ENCODE measurements around the gene TMEM164. TPM values are rescaled to one million over a fixed set of nuclear protein-coding genes. Genes with fewer than 3 reads are reported as not detected.

TMEM164 gene
- polyA plus RNA-seq, 1 donor (not counting 4 experiments of a cell fraction or from before 2014, with no cell fraction given), result 15.3 TPM

DNA sequence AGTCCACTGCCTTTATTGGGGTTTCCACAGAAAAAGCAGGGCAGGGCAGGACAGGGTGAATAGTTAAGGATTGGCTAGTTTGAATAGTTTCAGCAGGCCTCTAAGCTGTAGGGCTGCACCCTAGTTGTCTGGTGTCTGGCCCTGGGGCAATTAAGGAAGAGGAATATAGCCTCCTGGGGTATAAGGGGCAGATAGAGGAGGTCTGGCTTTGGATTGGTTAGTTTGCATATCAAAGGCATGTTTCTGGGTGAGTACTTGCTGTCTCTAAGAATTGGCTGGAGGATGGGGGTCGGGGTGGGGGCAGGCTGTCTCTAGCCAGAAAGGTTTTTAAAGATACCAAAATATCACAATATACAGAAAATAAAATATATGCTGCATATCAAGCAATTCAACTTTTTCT, 100.4 kb downstream of the TMEM164 start:
- no peaks in the 10 kb centered on the region for H3K9me3 ChIP-seq (ENCODE audit: control insufficient read depth, low read depth, low read length)
- H3K79me2 ChIP-seq (ENCODE audit: control insufficient read depth, insufficient read depth, low read length), result no peaks in the 10 kb centered on the region
- dilution Hi-C loops (cut with MboI; ENCODE audit: extremely low pct_ligation_motif_present, low sequenced_read_pairs), result no loop called here
- H3K27me3 ChIP-seq (ENCODE audit: control insufficient read depth, extremely low read depth, insufficient read depth, low read length), result no peaks in the 10 kb centered on the region
- no peak overlapping the region for H3K4me3 ChIP-seq (ENCODE audit: control insufficient read depth in 2 of 3, extremely low read depth in 1 of 3, insufficient read depth in 2 of 3, low read depth in 1 of 3, low read length in 3 of 3)
- DNase-seq (ENCODE audit: low read depth, low spot score) (no peak), FAIRE-seq (no peak)
- TF ChIP-seq EZH2 (IDR thresholded peaks at IDR 0.05; ENCODE audit: low read length), result no peak
- no peaks in the 10 kb centered on the region for H3K36me3 ChIP-seq (ENCODE audit: control insufficient read depth in 2 of 2, extremely low read depth in 1 of 2, insufficient read depth in 2 of 2, low read length in 2 of 2)
- no peak overlapping the region for H3K9ac ChIP-seq (ENCODE audit: control insufficient read depth, extremely low read depth, insufficient read depth, low read length)
- no peak overlapping the region for H2AFZ ChIP-seq (ENCODE audit: control insufficient read depth, low read length)
- H4K20me1 ChIP-seq (ENCODE audit: control insufficient read depth, extremely low read depth, insufficient read depth, low read length), result no peaks in the 10 kb centered on the region
- H3K27ac ChIP-seq (ENCODE audit: control insufficient read depth, insufficient read depth, low read length), result no peak overlapping the region
- no peaks in the 10 kb centered on the region for H3K4me1 ChIP-seq (ENCODE audit: control insufficient read depth, extremely low read depth, insufficient read depth, low read length)
- H3K4me2 ChIP-seq (ENCODE audit: control insufficient read depth, extremely low read depth, insufficient read depth, low read depth, low read length), result no peak overlapping the region
- no peaks in the 10 kb centered on the region for H3K9me1 ChIP-seq (ENCODE audit: control insufficient read depth, extremely low read depth, insufficient read depth, low read length)

DNA sequence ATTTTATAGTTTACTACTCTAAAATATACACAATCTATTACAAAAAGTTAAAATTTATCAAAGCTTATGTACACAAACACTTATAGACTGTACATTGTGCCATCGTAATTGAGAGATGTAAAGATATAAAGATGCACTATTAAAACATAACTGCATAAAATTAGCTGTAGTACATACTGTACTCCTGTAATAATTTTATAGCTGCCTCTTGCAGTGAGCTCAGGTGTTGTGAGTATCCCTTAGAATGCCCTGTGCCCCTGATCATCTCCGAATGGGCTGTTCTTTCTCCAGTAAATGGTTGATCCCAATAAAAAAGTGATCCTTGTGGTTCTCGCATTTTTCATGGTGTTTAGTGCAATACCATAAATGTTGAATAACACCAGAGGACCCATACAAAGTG, 101.2 kb downstream of the TMEM164 start:
- H3K9me3 ChIP-seq (ENCODE audit: control insufficient read depth, low read depth, low read length), result no peaks in the 10 kb centered on the region

More for the DNA sequence above, 101.2 kb downstream of the TMEM164 start:
- dilution Hi-C loops (cut with MboI; ENCODE audit: extremely low pct_ligation_motif_present, low sequenced_read_pairs), result no loop called here
- Histone ChIP-seq H3K4me1 (ENCODE audit: control insufficient read depth, extremely low read depth, insufficient read depth, low read length) (no peaks in the 10 kb centered on the region), H3K4me2 (ENCODE audit: control insufficient read depth, extremely low read depth, insufficient read depth, low read depth, low read length) (no peak overlapping the region), H3K27me3 (ENCODE audit: control insufficient read depth, extremely low read depth, insufficient read depth, low read length) (no peaks in the 10 kb centered on the region), H3K9me1 (ENCODE audit: control insufficient read depth, extremely low read depth, insufficient read depth, low read length) (no peaks in the 10 kb centered on the region), H3K4me3 (ENCODE audit: control insufficient read depth in 2 of 3, extremely low read depth in 1 of 3, insufficient read depth in 2 of 3, low read depth in 1 of 3, low read length in 3 of 3) (no peak overlapping the region), H2AFZ (ENCODE audit: control insufficient read depth, low read length) (no peak overlapping the region), H3K27ac (ENCODE audit: control insufficient read depth, insufficient read depth, low read length) (no peak overlapping the region), H3K9ac (ENCODE audit: control insufficient read depth, extremely low read depth, insufficient read depth, low read length) (no peak overlapping the region), H3K36me3 (ENCODE audit: control insufficient read depth in 2 of 2, extremely low read depth in 1 of 2, insufficient read depth in 2 of 2, low read length in 2 of 2) (no peaks in the 10 kb centered on the region), H3K79me2 (ENCODE audit: control insufficient read depth, insufficient read depth, low read length) (no peaks in the 10 kb centered on the region), H4K20me1 (ENCODE audit: control insufficient read depth, extremely low read depth, insufficient read depth, low read length) (no peaks in the 10 kb centered on the region)
- no peak for FAIRE-seq
- TF ChIP-seq, protein P1, sequence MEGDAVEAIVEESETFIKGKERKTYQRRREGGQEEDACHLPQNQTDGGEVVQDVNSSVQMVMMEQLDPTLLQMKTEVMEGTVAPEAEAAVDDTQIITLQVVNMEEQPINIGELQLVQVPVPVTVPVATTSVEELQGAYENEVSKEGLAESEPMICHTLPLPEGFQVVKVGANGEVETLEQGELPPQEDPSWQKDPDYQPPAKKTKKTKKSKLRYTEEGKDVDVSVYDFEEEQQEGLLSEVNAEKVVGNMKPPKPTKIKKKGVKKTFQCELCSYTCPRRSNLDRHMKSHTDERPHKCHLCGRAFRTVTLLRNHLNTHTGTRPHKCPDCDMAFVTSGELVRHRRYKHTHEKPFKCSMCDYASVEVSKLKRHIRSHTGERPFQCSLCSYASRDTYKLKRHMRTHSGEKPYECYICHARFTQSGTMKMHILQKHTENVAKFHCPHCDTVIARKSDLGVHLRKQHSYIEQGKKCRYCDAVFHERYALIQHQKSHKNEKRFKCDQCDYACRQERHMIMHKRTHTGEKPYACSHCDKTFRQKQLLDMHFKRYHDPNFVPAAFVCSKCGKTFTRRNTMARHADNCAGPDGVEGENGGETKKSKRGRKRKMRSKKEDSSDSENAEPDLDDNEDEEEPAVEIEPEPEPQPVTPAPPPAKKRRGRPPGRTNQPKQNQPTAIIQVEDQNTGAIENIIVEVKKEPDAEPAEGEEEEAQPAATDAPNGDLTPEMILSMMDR (optimal IDR thresholded peaks at IDR 0.05 in 1 of 3, IDR thresholded peaks at IDR 0.05 in 1 of 3, conservative IDR thresholded peaks at IDR 0.05 in 1 of 3; ENCODE audit: extremely low read depth in 1 of 3, insufficient read depth in 2 of 3, low read length in 3 of 3), result no peak
- no peak for TF ChIP-seq EZH2 (IDR thresholded peaks at IDR 0.05; ENCODE audit: low read length)
- no peak for DNase-seq (ENCODE audit: low read depth, low spot score)
